Measurements from ENCODE around the gene BHLHE40. TPM values are rescaled to one million over a fixed set of nuclear protein-coding genes. Genes with fewer than 3 reads are reported as not detected.

Gene BHLHE40
- polyA plus RNA-seq, 1 donor from 2014 or later, result not detected

DNA sequence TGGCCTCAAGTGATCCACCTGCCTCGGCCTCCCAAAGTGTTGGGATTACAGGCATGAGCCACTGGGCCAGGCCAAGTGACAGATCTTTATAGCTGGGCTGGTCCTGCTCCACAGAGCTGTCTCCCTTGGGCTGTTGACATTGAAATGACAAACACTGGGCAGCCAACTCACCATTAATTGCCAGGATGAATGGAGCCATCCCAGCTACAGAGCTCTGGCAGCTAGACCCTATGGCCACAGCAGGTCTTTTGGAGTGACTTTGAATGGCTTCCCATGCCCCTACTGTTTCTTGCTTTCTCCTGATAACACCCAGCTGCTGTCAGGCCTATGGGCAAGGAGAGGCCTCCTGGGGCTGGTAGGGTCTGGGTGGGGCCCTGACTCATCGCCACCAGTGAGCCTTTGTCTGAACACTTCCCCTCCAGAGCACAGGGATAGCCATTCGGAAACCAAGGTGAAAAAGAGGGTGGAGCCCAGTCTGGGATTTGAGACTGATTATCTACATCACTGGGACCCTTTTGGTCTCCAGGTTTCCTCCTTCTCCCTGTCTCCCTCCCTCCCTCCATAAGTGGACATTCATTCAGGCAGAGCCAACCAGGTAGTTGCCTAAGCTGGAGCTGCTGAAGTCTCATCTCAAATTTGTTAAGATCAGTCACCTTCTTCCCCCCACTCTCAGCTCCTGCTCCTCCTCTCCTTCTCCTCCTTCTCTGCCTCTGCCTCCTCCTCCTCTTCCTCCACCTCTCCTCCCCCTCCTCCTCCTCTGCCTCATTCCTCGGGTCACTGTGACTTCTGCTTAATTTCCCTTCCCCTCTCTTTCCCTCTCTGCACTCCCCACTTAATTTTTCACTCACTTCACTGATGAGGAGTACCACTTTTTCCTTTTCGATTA lies 34.0 kb downstream of the BHLHE40 start:
- Histone ChIP-seq H3K9me2 (ENCODE audit: insufficient read depth, low read length) (no peaks in the 10 kb centered on the region), H3K27ac (ENCODE audit: low read length) (no peak overlapping the region), H3K4me3 (ENCODE audit: low read length) (no peak overlapping the region), H3K9ac (ENCODE audit: low read length) (no peak overlapping the region), H3K79me2 (replicated peaks; ENCODE audit: insufficient read depth, low read length) (no peaks in the 10 kb centered on the region), H3K27me3 (ENCODE audit: insufficient read depth, low read depth, low read length) (no peaks in the 10 kb centered on the region), H3K9me3 (ENCODE audit: low read length) (no peaks in the 10 kb centered on the region), H2AFZ (ENCODE audit: low read depth, low read length) (no peak overlapping the region), H4K20me1 (ENCODE audit: insufficient read depth) (no peaks in the 10 kb centered on the region), H3K4me2 (ENCODE audit: low read length) (no peak overlapping the region), H3K36me3 (ENCODE audit: insufficient read depth, low read length) (no peaks in the 10 kb centered on the region), H3F3A (ENCODE audit: insufficient read depth, low read length, poor library complexity, severe bottlenecking) (no peaks in the 10 kb centered on the region)
- no peak for TF ChIP-seq SMC3 (conservative IDR thresholded peaks at IDR 0.05; ENCODE audit: poor library complexity)
- no peak for TF ChIP-seq EP300 (conservative IDR thresholded peaks at IDR 0.05; ENCODE audit: poor library complexity, severe bottlenecking)
- TF ChIP-seq, protein P1, sequence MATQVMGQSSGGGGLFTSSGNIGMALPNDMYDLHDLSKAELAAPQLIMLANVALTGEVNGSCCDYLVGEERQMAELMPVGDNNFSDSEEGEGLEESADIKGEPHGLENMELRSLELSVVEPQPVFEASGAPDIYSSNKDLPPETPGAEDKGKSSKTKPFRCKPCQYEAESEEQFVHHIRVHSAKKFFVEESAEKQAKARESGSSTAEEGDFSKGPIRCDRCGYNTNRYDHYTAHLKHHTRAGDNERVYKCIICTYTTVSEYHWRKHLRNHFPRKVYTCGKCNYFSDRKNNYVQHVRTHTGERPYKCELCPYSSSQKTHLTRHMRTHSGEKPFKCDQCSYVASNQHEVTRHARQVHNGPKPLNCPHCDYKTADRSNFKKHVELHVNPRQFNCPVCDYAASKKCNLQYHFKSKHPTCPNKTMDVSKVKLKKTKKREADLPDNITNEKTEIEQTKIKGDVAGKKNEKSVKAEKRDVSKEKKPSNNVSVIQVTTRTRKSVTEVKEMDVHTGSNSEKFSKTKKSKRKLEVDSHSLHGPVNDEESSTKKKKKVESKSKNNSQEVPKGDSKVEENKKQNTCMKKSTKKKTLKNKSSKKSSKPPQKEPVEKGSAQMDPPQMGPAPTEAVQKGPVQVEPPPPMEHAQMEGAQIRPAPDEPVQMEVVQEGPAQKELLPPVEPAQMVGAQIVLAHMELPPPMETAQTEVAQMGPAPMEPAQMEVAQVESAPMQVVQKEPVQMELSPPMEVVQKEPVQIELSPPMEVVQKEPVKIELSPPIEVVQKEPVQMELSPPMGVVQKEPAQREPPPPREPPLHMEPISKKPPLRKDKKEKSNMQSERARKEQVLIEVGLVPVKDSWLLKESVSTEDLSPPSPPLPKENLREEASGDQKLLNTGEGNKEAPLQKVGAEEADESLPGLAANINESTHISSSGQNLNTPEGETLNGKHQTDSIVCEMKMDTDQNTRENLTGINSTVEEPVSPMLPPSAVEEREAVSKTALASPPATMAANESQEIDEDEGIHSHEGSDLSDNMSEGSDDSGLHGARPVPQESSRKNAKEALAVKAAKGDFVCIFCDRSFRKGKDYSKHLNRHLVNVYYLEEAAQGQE (IDR thresholded peaks at IDR 0.05; ENCODE audit: borderline replicate concordance), result no peak
- TF ChIP-seq TAF1 (IDR thresholded peaks at IDR 0.05; ENCODE audit: low read depth), result no peak
- no peak for TF ChIP-seq RAD21 (conservative IDR thresholded peaks at IDR 0.05)
- TF ChIP-seq, protein P2, sequence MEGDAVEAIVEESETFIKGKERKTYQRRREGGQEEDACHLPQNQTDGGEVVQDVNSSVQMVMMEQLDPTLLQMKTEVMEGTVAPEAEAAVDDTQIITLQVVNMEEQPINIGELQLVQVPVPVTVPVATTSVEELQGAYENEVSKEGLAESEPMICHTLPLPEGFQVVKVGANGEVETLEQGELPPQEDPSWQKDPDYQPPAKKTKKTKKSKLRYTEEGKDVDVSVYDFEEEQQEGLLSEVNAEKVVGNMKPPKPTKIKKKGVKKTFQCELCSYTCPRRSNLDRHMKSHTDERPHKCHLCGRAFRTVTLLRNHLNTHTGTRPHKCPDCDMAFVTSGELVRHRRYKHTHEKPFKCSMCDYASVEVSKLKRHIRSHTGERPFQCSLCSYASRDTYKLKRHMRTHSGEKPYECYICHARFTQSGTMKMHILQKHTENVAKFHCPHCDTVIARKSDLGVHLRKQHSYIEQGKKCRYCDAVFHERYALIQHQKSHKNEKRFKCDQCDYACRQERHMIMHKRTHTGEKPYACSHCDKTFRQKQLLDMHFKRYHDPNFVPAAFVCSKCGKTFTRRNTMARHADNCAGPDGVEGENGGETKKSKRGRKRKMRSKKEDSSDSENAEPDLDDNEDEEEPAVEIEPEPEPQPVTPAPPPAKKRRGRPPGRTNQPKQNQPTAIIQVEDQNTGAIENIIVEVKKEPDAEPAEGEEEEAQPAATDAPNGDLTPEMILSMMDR (IDR thresholded peaks at IDR 0.05; ENCODE audit: poor library complexity, severe bottlenecking), result no peak
- TF ChIP-seq EZH2 (IDR thresholded peaks at IDR 0.05; ENCODE audit: borderline replicate concordance, insufficient read depth, low read length, poor library complexity, severe bottlenecking), result no peak
- TF ChIP-seq POLR2AphosphoS5 (IDR thresholded peaks at IDR 0.05), result no peak
- TF ChIP-seq MXI1 (conservative IDR thresholded peaks at IDR 0.05; ENCODE audit: poor library complexity, severe bottlenecking), result no peak

DNA sequence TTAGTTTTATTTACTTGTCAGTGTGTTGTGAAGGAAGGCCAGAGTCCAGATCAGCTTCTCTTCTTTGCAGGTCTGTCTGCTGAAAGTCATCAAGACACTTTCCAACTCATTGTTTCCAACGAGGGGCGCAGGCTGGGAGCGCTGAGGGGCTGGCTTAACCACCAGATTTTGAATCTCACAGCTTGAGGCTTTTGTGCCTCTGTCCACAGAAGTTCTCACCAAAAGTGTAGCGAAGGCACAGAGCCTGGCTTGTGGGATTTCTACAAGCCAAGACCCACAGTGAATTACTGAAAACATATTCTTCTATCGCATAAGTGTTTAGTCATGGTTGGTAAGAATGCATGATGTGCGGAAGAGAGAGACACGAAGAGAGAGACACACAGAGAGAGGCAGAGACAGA lies 35.2 kb downstream of the BHLHE40 start:
- Histone ChIP-seq H3K9me2 (ENCODE audit: insufficient read depth, low read length) (no peaks in the 10 kb centered on the region), H4K20me1 (ENCODE audit: insufficient read depth) (no peaks in the 10 kb centered on the region), H3K4me2 (ENCODE audit: low read length) (no peak overlapping the region), H3K36me3 (ENCODE audit: insufficient read depth, low read length) (no peaks in the 10 kb centered on the region), H3K27ac (ENCODE audit: low read length) (no peak overlapping the region), H2AFZ (ENCODE audit: low read depth, low read length) (no peak overlapping the region), H3F3A (ENCODE audit: insufficient read depth, low read length, poor library complexity, severe bottlenecking) (no peaks in the 10 kb centered on the region), H3K79me2 (replicated peaks; ENCODE audit: insufficient read depth, low read length) (no peaks in the 10 kb centered on the region), H3K9me3 (ENCODE audit: low read length) (no peaks in the 10 kb centered on the region), H3K27me3 (ENCODE audit: insufficient read depth, low read depth, low read length) (no peaks in the 10 kb centered on the region), H3K4me3 (ENCODE audit: low read length) (no peak overlapping the region), H3K9ac (ENCODE audit: low read length) (no peak overlapping the region)
- no peak for TF ChIP-seq EZH2 (IDR thresholded peaks at IDR 0.05; ENCODE audit: borderline replicate concordance, insufficient read depth, low read length, poor library complexity, severe bottlenecking)
- TF ChIP-seq SMC3 (conservative IDR thresholded peaks at IDR 0.05; ENCODE audit: poor library complexity), result no peak
- no peak for TF ChIP-seq TAF1 (IDR thresholded peaks at IDR 0.05; ENCODE audit: low read depth)
- no peak for TF ChIP-seq EP300 (conservative IDR thresholded peaks at IDR 0.05; ENCODE audit: poor library complexity, severe bottlenecking)

Data from neural cell (in vitro differentiated cells).